ENCODE measurements around the gene EPHA2.

GRCh38 chr1:16075337-16076030 lies 80.4 kb downstream of the EPHA2 start:
- TF ChIP-seq ZFP3 (CRISPR knock-in tag; IDR thresholded peaks at IDR 0.05) = no peak
- TF ChIP-seq ZC3H10 (CRISPR knock-in tag; IDR thresholded peaks at IDR 0.05) = no peak
- TF ChIP-seq PATZ1 (CRISPR knock-in tag; IDR thresholded peaks at IDR 0.05; ENCODE audit: borderline replicate concordance) = no peak
- TF ChIP-seq ZNF70 (CRISPR knock-in tag; IDR thresholded peaks at IDR 0.05) = no peak
- TF ChIP-seq ZFP30 (CRISPR knock-in tag; IDR thresholded peaks at IDR 0.05) = no peak
- no peak for TF ChIP-seq ZNF565 (CRISPR knock-in tag; conservative IDR thresholded peaks at IDR 0.05; ENCODE audit: low read depth)
- no peak for TF ChIP-seq PPARA (CRISPR knock-in tag; IDR thresholded peaks at IDR 0.05; ENCODE audit: borderline replicate concordance)
- TF ChIP-seq TCF4 (CRISPR knock-in tag; IDR thresholded peaks at IDR 0.05; ENCODE audit: borderline replicate concordance) = no peak
- no peak for TF ChIP-seq ZNF8 (CRISPR knock-in tag; IDR thresholded peaks at IDR 0.05)
- TF ChIP-seq BACH2 (CRISPR knock-in tag; IDR thresholded peaks at IDR 0.05; ENCODE audit: borderline replicate concordance) = no peak
- TF ChIP-seq, protein P1, sequence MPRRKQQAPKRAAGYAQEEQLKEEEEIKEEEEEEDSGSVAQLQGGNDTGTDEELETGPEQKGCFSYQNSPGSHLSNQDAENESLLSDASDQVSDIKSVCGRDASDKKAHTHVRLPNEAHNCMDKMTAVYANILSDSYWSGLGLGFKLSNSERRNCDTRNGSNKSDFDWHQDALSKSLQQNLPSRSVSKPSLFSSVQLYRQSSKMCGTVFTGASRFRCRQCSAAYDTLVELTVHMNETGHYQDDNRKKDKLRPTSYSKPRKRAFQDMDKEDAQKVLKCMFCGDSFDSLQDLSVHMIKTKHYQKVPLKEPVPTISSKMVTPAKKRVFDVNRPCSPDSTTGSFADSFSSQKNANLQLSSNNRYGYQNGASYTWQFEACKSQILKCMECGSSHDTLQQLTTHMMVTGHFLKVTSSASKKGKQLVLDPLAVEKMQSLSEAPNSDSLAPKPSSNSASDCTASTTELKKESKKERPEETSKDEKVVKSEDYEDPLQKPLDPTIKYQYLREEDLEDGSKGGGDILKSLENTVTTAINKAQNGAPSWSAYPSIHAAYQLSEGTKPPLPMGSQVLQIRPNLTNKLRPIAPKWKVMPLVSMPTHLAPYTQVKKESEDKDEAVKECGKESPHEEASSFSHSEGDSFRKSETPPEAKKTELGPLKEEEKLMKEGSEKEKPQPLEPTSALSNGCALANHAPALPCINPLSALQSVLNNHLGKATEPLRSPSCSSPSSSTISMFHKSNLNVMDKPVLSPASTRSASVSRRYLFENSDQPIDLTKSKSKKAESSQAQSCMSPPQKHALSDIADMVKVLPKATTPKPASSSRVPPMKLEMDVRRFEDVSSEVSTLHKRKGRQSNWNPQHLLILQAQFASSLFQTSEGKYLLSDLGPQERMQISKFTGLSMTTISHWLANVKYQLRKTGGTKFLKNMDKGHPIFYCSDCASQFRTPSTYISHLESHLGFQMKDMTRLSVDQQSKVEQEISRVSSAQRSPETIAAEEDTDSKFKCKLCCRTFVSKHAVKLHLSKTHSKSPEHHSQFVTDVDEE (CRISPR knock-in tag; IDR thresholded peaks at IDR 0.05) = no peak

Measured in SK-N-SH treated with all-trans-retinoic acid at 6 μM for 48 hours (cell line).